NCI-H2107 treated with DMSO at 0.1 percent for 48 hours (cell line): ENCODE results near the gene CT45A3.
"Not testable (repeated sequence)": the region's sequence is repeated elsewhere in the genome, so short reads cannot be mapped to it uniquely, and the experiment has no call there.

Source experiments
- DNase-seq: peaks from one replicate; lab custom pipeline; 2025; ENCODE audit not compliant: unreplicated experiment; lab: John Stamatoyannopoulos, UW

The CT45A3 gene, protein sequence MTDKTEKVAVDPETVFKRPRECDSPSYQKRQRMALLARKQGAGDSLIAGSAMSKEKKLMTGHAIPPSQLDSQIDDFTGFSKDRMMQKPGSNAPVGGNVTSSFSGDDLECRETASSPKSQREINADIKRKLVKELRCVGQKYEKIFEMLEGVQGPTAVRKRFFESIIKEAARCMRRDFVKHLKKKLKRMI

GRCh38 chrX:135768091-135768490 is at the start of gene CT45A3:
Gene CT45A3 (minus strand): TSS chrX:135768191. CDS start chrX:135764444, 3,747 bp downstream.
- DNase-seq: not testable (repeated sequence)

- DNase-seq: not testable (repeated sequence)
These were observed 34.7 kb upstream of the CT45A3 start, which contains the start of gene CT45A6 for GRCh38 chrX:135802687-135803086. Gene CT45A6 (minus strand): TSS chrX:135802787. CDS start chrX:135798993, 3,794 bp downstream.

DNA sequence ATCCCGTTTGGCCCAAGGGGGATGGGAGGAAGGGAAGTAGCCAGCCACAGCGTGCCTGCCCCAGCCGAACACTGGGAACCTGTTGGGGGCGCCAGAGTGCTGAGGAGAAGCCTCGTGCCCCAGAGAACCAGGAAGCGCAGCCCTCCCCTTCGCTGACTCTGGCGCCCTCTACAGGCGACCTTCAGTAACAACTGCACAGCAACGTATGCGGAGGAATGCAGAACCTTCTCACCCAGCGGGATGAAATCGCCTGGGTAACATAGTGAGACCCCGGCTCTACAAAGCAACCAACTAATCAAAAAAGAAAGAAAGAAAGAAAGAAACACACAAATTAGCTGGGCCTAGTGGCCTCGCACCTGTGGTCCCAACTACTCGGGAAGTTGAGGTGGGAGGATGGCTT is 17.4 kb upstream of the CT45A3 start, which contains the start of gene CT45A5:
CT45A5 (minus strand) TSS at position 101 of the 400 bp plus-strand sequence. CDS start 3,774 bp downstream, outside the sequence.
- DNase-seq: not testable (repeated sequence)

- DNase-seq: not testable (repeated sequence)
These were observed 23.3 kb downstream of the CT45A3 start for GRCh38 chrX:135744739-135745138.

- DNase-seq: no peak
These were observed 26.7 kb downstream of the CT45A3 start for GRCh38 chrX:135741192-135741715.

DNA sequence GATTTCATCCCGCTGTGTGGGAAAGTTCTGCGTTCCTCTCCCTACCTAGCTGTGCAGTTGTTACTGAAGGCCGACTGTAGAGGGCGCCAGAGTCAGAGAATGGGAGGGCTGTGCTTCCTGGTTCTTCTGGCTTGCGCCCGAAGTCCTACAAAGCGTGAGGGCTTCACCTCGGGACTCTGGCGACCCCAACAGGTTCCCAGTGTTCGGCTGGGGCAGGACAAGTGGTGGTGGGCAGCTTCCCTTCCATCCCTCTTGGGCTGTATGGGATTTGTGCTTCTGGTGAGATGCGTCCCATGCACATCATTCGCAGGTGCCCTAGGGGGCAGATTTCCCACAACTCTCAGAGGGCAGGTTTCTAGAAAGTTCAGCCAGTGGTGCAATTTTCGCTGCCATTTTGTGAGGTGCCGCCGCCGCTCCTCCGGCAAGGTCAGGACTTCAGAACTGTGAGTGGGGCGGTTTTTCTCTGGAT is 27.3 kb downstream of the CT45A3 start:
- no peak for DNase-seq

DNA sequence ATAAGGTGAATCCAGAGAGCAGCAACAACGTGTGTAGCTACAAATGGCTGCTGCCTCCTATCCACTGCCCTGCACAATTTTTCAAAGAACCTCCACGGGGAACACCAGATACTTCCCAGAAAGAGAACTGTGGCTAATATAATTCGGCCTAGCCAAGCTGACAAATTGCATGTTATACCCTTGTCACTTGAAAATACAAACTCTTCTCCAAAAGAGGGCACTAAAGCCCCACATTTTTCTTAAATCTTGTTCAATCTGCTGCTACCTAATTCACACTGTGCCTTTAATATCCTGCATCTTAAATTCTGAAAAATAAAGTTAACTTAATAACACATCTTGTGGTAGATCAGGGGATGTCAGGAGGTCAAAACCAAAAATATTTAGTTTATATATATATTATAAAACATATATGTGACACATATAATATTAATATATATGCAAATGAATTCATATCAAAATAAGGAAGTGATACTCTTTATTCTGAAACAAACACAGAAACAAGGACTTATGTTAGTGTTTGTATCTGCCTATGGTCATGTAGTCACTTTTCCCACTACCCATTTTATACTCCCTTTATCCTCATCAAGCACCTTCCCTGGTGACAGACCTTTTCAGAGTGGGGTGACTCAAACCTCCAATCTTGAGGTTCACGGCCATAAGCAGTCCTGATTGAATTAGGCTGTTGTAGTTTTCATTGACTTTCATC is 30.5 kb downstream of the CT45A3 start:
- DNase-seq: no peak

- not testable (repeated sequence) for DNase-seq
These were observed 33.3 kb downstream of the CT45A3 start for GRCh38 chrX:135734666-135735065.

GRCh38 chrX:135713795-135714194 is 54.2 kb downstream of the CT45A3 start:
- DNase-seq: no peak

- not testable (repeated sequence) for DNase-seq
These were observed 54.8 kb downstream of the CT45A3 start, which contains the start of gene CT45A1 for GRCh38 chrX:135713183-135713689. Gene CT45A1 (plus strand): TSS chrX:135713639. CDS start chrX:135718941, 5,302 bp downstream.
